DOHH2 (cell line): ENCODE measurements around the gene RBPMS2.

Source experiments
- H3F3A ChIP-seq: fragments of 200-600 bp; sonication (generic), shearing (Covaris generic); 2 replicates; pipeline ENCODE4 v1.6.0; 2016; ENCODE audit warnings: antibody characterized with exemption, mild to moderate bottlenecking; ENCODE audit not compliant: control insufficient read depth, insufficient read depth
- H3K27ac ChIP-seq: fragments of 200-600 bp; sonication (generic); 2 replicates; pipeline ENCODE4 v1.5.1; 2014; ENCODE audit warnings: low read depth, mild to moderate bottlenecking, low read length, moderate library complexity
- H3K27me3 ChIP-seq: fragments of 200-600 bp; sonication (generic); 2 replicates; pipeline ENCODE4 v1.6.1; 2014; ENCODE audit warnings: mild to moderate bottlenecking, low read length, mixed read lengths; ENCODE audit not compliant: control insufficient read depth
- H3K36me3 ChIP-seq: fragments of 200-600 bp; sonication (generic); 2 replicates; pipeline ENCODE4 v1.6.1; 2014; ENCODE audit warnings: mild to moderate bottlenecking, low read length, moderate library complexity, mixed read lengths; ENCODE audit not compliant: control insufficient read depth
- H3K4me1 ChIP-seq: fragments of 200-600 bp; sonication (generic); 2 replicates; pipeline ENCODE4 v1.6.1; 2014; ENCODE audit warnings: mild to moderate bottlenecking, low read length, mixed read lengths; ENCODE audit not compliant: control insufficient read depth
- H3K4me2 ChIP-seq: fragments of 200-600 bp; sonication (generic); 2 replicates; pipeline ENCODE4 v1.6.0; 2014; ENCODE audit warnings: mild to moderate bottlenecking, low read length, moderate library complexity
- H3K4me3 ChIP-seq: fragments of 200-600 bp; sonication (generic); 2 replicates; pipeline ENCODE4 v1.5.1; 2014; ENCODE audit warnings: mild to moderate bottlenecking, low read length, mixed read lengths
- H3K79me2 ChIP-seq: fragments of 200-600 bp; sonication (generic); 2 replicates; pipeline ENCODE4 v1.6.1; 2014; ENCODE audit warnings: mild to moderate bottlenecking, low read length, mixed read lengths; ENCODE audit not compliant: control insufficient read depth
- H3K9me2 ChIP-seq: fragments of 200-600 bp; sonication (generic); replicated peaks from 2 replicates; pipeline ENCODE4 v1.6.1; 2014; ENCODE audit warnings: mild to moderate bottlenecking, low read length, mixed read lengths; ENCODE audit not compliant: control insufficient read depth
- H3K9me3 ChIP-seq: fragments of 200-600 bp; sonication (generic); 2 replicates; pipeline ENCODE4 v1.6.1; 2014; ENCODE audit warnings: antibody characterized with exemption, low read length, mixed read lengths; ENCODE audit not compliant: control insufficient read depth, insufficient read depth
- H4K20me1 ChIP-seq: fragments of 200-600 bp; sonication (generic); 2 replicates; pipeline ENCODE4 v1.6.0; 2014; ENCODE audit warnings: low read depth, mild to moderate bottlenecking, antibody characterized with exemption, low read length, moderate library complexity; ENCODE audit not compliant: control insufficient read depth, insufficient read depth
- CTCF ChIP-seq: fragments of 200-600 bp; sonication (generic); IDR thresholded peaks from one replicate; pipeline ENCODE4 v1.5.1; 2014; ENCODE audit warnings: antibody characterized with exemption, mild to moderate bottlenecking, low read depth, low read length; ENCODE audit not compliant: poor library complexity, severe bottlenecking
- EZH2phosphoT487 ChIP-seq: fragments of 200-600 bp; sonication (generic); IDR thresholded peaks from 2 replicates; pipeline ENCODE4 v1.6.1; 2017; ENCODE audit warnings: borderline replicate concordance, mild to moderate bottlenecking, antibody characterized with exemption, low read length, moderate library complexity, mixed read lengths

The RBPMS2 gene

GRCh38 chr15:64731012-64731804, 44.2 kb downstream of the RBPMS2 start:
- Histone ChIP-seq H3K9me2 (no peaks in the 10 kb centered on the region), H3K4me2 (no peak overlapping the region), H3K27ac (no peak overlapping the region), H3K36me3 (no peaks in the 10 kb centered on the region), H3K4me1 (no peaks in the 10 kb centered on the region), H4K20me1 (no peaks in the 10 kb centered on the region), H3K9me3 (no peaks in the 10 kb centered on the region), H3F3A (no peaks in the 10 kb centered on the region), H3K27me3 (0 out of 2 replicates have a peak, but pooled peaks cover 5% of the 10 kb centered on the region), H3K79me2 (no peaks in the 10 kb centered on the region), H3K4me3 (no peak overlapping the region)
- no peak for TF ChIP-seq EZH2phosphoT487
- peak; percentile 94 for TF ChIP-seq CTCF

- Histone ChIP-seq H3F3A (no peaks in the 10 kb centered on the region), H3K4me3 (no peak overlapping the region), H3K4me1 (no peaks in the 10 kb centered on the region), H4K20me1 (no peaks in the 10 kb centered on the region), H3K27me3 (0 out of 2 replicates have a peak, but pooled peaks cover 5% of the 10 kb centered on the region), H3K4me2 (no peak overlapping the region), H3K9me2 (no peaks in the 10 kb centered on the region), H3K79me2 (no peaks in the 10 kb centered on the region), H3K36me3 (no peaks in the 10 kb centered on the region), H3K27ac (no peak overlapping the region), H3K9me3 (no peaks in the 10 kb centered on the region)
- TF ChIP-seq EZH2phosphoT487 (no peak), CTCF (no peak)
Observed at GRCh38 chr15:64730151-64730550, 45.2 kb downstream of the RBPMS2 start.

GRCh38 chr15:64720188-64720587, 55.2 kb downstream of the RBPMS2 start:
- H3F3A ChIP-seq, result no peaks in the 10 kb centered on the region
- no peaks in the 10 kb centered on the region for H3K79me2 ChIP-seq
- H3K4me3 ChIP-seq, result no peak overlapping the region
- TF ChIP-seq EZH2phosphoT487, result no peak
- no peak for TF ChIP-seq CTCF
- H3K9me3 ChIP-seq, result no peaks in the 10 kb centered on the region
- H3K36me3 ChIP-seq, result no peaks in the 10 kb centered on the region
- no peaks in the 10 kb centered on the region for H3K4me1 ChIP-seq
- no peaks in the 10 kb centered on the region for H3K9me2 ChIP-seq
- H3K4me2 ChIP-seq, result no peak overlapping the region
- H3K27ac ChIP-seq, result no peak overlapping the region
- H4K20me1 ChIP-seq, result no peaks in the 10 kb centered on the region
- no peaks in the 10 kb centered on the region for H3K27me3 ChIP-seq
